OCI-LY7 (cell line): ENCODE results near the gene RNF217.

Experiments
- CTCF ChIP-seq: fragments of 200-600 bp; sonication (generic); conservative IDR thresholded peaks from 2 replicates; pipeline ENCODE4 v1.5.1; 2014; ENCODE audit warnings: mild to moderate bottlenecking, antibody characterized with exemption, low read length, moderate library complexity, mixed read lengths
- EZH2phosphoT487 ChIP-seq: fragments of 200-600 bp; sonication (generic); IDR thresholded peaks from 2 replicates; pipeline ENCODE4 v1.6.1; 2018; ENCODE audit warnings: low read depth, borderline replicate concordance, mild to moderate bottlenecking, mixed run types, antibody characterized with exemption, low read length, moderate library complexity, mixed read lengths

- TF ChIP-seq CTCF, result no peak
- TF ChIP-seq EZH2phosphoT487, result no peak
Observed at GRCh38 chr6:124958759-124959354, 3.4 kb upstream of the RNF217 start.
